PC-9 (cell line): Measurements from ENCODE around the gene NME7.

Experiments used
- EZH2 ChIP-seq: fragments of 200-600 bp; sonication (generic); IDR thresholded peaks from 2 replicates; pipeline ENCODE4 v1.8.0; 2017; ENCODE audit warnings: antibody characterized with exemption, low read depth
- TF ChIP-seq, protein P1 (sequence below): fragments of 200-600 bp; sonication (generic); conservative IDR thresholded peaks from 2 replicates; pipeline ENCODE4 v1.6.1; 2017; ENCODE audit warnings: mixed run types, antibody characterized with exemption, mild to moderate bottlenecking, moderate library complexity

DNA sequence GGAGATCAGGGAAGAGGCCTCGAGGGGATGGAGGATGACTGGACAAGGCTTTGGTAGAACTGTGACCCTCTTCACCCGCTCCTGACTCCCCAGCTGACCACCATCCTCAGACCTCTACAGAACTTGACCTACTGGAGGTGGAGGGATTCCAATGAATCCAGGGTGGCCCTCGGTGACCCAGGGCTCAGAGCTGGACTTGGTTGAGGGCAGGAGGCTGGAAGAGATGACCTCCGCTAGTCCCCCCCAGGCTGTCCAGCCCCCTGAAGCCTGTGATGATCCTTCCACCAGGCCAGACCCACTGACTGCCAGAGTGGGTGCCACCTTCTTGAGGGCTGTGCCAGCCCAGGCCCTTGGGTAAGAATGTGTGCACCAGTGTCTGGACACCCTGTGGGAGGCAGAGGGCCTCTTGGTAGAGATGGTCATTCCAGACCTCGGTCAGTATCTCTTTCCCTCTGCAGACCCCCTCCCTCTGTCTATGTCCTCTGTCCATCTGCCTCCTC lies 216.2 kb downstream of the NME7 start:
- no peak for TF ChIP-seq EZH2
- TF ChIP-seq, protein P1, sequence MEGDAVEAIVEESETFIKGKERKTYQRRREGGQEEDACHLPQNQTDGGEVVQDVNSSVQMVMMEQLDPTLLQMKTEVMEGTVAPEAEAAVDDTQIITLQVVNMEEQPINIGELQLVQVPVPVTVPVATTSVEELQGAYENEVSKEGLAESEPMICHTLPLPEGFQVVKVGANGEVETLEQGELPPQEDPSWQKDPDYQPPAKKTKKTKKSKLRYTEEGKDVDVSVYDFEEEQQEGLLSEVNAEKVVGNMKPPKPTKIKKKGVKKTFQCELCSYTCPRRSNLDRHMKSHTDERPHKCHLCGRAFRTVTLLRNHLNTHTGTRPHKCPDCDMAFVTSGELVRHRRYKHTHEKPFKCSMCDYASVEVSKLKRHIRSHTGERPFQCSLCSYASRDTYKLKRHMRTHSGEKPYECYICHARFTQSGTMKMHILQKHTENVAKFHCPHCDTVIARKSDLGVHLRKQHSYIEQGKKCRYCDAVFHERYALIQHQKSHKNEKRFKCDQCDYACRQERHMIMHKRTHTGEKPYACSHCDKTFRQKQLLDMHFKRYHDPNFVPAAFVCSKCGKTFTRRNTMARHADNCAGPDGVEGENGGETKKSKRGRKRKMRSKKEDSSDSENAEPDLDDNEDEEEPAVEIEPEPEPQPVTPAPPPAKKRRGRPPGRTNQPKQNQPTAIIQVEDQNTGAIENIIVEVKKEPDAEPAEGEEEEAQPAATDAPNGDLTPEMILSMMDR, result no peak
